HG02623 (cell line): Measurements from ENCODE around the gene NOC2L.
A peak's percentile ranks its signal among the peaks of the same experiment; 100 is the strongest.
"Not testable (repeated sequence)": the region's sequence is repeated elsewhere in the genome, so short reads cannot be mapped to it uniquely, and the experiment has no call there.

Source experiments
- ATAC-seq: cut with Tn5 transposase; IDR thresholded peaks from one replicate; pipeline ENCODE4 v1.9.1; 2021; ENCODE audit warnings: moderate library complexity; ENCODE audit not compliant: unreplicated experiment

The NOC2L gene

DNA sequence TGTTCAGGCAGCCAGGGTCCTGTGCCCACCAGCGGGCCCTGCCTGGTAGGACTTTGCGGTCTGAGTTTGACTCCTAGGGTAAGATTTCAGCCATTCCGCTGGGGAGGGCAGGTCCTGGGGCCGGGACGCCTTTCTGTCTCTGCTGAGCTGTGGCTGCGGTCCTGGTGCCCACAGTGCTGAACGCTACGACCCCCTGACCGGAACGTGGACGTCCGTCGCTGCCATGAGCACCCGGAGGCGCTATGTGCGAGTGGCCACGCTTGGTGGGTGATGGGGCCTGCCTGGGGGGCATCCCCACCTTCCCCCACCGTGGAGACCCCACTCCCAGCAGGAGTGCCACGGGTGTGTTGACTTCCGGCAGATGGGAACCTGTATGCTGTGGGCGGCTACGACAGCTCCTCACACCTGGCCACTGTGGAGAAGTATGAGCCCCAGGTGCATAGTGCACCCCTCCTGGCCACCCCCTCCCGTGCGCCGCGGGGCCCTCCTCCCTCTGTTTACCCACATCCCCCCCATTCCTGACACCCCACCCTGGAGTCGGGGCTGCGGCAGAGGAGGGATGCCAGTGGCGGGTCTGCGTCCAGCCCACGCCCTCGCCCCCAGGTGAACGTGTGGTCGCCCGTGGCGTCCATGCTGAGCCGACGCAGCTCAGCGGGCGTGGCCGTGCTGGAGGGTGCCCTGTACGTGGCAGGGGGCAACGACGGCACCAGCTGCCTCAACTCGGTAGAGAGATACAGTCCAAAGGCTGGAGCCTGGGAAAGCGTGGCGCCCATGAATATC lies 4.9 kb upstream of the NOC2L start:
- ATAC-seq = no peak

DNA sequence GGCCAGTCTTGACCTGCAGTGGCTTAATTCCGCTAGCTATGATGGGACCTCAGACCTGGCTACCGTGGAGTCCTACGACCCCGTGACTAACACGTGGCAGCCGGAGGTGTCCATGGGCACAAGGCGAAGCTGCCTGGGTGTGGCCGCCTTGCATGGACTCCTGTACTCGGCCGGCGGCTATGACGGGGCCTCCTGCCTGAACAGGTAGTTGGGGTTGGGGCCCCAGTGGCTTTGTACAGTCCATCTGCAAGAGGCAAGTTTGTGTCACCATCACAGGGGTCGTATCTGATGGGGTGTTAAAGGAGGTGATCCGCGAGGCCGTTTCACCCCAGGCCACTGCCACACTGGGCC lies 4.2 kb upstream of the NOC2L start:
- no peak for ATAC-seq

DNA sequence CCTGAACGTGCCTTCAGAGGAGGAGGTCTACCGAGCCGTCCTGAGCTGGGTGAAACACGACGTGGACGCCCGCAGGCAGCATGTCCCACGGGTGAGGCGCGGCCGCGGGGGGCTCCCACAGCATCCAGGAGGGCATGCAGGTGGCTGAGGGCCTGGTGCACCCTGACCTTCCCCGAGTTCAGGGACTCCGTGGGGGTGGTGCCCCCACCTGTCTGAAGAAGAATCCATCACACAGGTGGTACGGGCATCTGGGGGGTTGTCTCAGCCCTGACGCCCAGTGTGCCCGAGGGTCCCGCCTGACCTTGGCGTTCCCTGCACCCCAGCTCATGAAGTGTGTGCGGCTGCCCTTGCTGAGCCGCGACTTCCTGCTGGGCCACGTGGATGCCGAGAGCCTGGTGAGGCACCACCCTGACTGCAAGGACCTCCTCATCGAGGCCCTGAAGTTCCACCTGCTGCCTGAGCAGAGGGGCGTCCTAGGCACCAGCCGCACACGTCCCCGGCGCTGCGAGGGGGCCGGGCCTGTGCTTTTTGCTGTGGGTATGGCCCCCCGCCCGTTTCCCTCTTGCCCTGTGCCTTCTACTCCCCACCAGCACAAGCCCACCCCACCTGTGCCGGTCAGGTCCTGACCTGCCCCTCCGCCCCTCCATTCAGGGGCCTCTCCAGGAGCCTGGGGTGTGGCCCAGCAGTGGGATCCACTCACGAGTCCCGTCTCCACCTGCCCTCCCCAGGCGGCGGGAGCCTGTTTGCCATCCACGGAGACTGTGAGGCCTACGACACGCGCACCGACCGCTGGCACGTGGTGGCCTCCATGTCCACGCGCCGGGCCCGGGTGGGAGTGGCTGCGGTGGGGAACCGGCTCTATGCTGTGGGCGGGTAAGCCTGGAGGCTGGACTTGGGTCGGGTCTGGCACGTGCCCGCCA lies 3.6 kb upstream of the NOC2L start:
- ATAC-seq = no peak

DNA sequence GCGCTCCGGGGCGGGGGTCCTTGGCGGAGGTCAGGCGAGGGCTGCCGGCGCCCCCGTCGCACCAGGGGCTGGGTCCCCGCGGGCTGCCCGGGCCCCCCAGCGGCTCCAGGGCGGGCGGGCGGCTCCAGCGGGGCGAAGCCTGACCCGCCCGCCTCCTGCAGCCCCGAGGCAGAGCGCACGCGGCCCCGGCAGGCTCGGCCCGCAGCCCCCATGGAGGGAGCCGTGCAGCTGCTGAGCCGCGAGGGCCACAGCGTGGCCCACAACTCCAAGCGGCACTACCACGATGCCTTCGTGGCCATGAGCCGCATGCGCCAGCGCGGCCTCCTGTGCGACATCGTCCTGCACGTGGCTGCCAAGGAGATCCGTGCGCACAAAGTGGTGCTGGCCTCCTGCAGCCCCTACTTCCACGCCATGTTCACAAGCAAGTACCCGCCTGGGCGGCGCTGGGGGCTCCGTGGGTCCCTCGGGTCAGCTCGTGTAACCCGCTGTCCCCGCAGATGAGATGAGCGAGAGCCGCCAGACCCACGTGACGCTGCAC lies 2.1 kb upstream of the NOC2L start:
- ATAC-seq = no peak

DNA sequence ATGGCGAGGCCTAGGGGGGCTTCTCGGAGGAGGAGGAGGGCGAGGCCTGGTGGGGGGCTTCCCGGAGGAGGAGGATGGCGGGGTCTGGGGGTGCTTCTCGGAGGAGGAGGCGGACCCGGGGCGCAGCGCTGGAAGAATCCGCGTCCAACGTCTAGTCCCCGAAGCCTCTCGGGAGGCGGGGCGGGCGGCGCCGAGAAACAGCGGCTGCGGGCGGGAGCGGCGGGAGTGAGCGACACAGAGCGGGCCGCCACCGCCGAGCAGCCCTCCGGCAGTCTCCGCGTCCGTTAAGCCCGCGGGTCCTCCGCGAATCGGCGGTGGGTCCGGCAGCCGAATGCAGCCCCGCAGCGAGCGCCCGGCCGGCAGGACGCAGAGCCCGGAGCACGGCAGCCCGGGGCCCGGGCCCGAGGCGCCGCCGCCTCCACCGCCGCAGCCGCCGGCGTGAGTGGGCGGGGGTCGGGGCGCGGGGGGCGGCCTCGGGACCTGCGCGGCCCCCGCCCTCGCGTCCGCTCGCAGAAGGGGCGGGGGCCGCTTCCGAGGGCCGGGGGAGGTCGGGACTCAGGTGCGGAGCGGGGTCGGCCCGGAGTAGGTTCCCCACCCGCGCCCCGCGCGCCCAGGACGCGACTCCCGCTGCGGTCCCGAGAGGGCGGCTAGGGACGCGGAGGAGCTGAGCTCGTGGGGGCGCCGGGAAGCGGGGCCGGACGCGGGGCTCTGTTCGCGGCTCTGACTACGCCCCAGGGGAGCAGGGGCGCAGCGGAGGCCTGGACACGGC lies 1.5 kb upstream of the NOC2L start, which contains the start of gene KLHL17:
Gene KLHL17, plus strand, starts transcription at position 222 of the 769 bp plus-strand sequence. Its CDS starts 110 bp downstream, at position 332.
- peak; percentile 34 for ATAC-seq

DNA sequence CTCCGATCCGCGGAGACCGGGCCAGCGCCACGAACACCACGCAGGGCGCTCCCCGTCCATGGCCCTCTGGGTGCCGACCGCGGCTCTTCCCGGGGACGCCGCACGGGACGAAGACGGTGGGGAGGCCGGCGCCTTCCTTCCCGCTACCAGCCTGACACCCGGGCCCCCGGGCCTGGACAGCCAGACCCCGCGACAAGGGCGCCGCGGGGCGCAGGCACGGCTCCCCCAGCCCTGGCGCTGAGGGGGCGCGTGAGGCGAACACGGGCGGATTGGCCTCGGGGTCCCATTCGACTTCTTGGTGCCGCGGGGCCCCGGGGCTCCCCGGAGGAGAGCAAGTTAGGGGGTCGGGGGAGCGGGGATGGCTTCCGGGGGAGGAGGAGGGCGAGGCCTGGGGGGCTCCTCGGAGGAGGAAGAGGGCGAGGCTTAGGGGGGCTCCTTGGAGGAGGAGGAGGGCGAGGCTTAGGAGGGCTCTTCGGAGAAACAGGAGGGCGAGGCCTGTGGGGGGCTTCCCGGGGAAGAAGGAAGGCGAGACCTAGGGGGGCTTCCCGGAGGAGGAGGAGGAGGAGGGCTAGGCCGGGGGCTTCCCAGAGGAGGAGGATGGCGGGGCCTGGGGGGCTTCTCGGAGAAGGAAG lies 791 bp upstream of the NOC2L start:
- ATAC-seq = no peak

DNA sequence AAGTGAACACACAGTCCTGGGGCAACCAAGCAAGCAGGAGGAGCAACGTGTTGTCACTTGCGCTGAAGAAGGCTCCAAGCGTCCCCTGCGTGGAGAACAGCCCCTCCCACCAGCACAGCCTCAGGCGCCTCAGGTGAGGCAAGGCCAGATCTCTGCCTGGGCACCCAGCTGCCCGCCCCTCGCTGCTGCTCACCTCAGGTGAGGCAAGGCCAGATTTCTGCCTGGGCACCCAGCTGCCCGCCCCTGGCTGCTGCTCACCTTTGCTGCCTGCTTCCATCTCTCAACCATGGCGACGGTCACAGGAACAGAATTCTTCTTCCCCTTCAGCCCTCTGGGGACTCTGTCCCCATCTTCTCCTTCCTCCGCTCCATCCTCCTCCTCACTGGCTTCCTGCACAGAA lies 2.4 kb downstream of the NOC2L start:
- no peak for ATAC-seq

DNA sequence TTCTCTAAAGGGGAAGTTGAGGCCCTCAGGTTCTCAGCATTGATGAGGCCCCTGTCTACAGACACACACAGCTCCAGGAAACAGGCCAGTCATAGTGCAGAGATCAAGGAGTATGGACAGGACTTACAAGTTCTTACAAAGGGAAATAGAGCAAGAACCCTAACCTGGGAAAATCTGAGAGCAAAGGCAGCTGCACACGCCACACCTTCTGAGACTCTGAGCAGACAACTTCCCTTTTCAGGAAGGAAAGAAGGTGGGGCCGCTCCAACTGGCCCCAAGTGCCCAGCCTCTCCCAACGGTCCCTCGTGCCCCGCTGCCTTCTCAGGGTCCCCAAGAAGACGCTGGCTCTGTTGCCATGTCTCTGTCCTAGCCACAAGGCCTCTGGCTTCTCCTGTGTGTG lies 3.6 kb downstream of the NOC2L start:
- no peak for ATAC-seq

DNA sequence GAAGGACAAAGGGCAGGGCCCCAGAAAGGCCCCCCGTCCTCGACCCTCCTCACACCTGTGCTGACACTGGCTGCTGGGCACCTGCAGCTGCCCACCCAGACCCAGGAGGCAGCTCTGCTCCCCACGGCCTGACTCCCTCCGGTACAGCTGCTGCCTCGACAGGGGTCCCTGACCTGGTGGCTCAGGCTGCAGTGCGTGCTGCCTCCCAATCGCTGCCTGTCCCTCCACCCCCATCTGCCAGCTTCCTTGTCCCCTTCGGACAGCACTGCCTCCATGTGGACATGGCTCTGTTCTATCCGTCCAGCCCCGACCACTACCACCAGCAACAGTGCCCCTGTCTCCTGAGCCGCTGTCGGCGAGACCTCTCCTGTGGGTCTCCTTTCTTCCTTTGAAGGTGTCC lies 4.1 kb downstream of the NOC2L start:
- no peak for ATAC-seq

DNA sequence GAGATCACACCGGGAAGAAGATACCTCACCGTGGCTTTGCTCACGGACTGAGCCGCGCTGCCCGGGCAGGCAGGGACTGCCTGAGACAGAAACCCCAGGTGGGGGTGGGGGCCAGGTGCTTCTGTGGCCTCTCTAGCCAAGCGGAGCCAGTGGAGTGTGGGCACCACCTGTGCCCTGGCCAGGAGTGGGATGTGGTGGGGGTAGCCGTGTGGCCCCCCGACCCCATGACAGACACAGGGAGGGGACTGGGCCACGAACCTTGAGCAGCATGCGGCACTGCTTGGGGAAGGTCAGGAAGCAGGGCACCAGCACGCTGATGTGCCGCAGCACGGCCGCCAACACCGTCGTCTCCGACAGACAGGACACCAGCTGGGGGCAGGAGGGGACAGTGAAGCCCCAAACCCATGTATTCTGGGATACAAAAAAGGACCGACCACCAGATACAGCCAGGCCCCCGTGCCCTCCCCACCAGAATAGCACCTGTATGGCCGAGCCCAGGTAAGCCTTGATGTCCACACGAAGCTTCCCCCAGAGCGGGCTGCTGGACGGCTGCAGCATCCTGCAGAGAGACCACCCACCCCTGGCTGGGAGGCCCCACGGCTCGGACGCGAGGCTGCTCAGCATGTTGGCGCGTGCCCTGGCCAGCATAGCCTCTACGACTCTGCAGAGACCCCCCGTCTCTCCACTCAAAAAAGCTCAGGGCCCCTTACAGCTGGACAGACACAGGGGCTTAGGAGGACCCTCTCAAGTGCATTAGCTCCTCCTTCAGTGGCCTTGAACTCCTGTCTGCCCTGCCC lies 5.3 kb downstream of the NOC2L start:
- ATAC-seq = no peak

DNA sequence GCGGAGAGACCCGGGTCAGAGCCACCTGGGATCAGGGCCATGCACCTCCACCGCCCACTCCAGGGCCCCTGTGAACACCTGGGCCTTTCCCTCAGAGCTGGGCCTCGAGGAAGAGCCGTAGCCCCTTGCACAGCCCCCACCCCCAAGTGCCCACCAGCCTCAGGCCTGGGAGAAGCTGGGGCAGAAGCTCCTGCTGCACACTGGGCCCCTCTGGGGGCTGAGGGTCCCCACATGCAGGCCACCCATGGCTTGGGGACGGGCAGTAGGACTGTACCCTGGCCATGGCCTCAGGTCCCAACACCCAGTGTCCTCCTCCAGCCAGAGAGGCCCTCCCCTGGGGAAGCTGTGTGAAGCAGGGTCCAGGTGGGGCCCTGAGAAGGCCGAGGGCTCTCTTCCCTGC lies 6.5 kb downstream of the NOC2L start:
- ATAC-seq = no peak

DNA sequence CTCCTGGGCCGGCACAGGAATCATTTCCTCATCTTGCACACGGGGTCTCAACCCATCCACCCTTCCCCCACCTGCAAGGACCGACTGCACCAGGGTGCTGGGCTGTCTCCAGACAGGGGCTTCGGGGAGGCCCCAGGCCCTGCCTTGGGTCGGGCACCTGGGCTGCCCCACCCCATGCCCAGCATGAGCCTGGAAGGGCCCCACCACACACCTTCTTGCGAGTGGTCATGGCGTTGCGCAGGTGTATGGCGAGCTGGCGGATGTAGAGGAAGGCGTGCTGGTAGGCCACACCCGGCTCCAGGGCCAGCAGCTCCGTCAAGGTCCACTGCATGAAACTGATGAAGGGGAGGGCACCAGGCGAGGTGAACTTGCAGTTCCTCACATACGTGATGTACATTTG lies 6.9 kb downstream of the NOC2L start:
- no peak for ATAC-seq

DNA sequence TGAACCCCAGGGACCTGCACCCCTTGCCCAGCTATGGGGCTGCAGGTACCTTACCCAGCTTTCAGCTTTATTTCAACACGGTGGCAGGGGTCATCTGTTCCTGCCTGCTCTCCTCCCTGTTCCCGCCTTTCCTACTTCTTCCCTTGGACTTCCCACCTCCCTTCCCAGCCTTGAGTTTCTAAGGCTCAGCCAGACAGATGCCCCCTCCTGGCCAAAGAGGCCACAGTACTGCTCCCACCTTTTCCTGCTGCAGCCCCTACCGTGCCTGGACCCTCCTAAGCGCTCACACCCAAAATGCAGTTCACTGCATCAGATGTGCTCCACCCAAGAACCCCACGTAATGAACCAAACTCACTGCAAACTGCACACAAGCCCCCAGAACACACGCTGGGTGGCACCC lies 7.7 kb downstream of the NOC2L start:
- ATAC-seq = no peak

DNA sequence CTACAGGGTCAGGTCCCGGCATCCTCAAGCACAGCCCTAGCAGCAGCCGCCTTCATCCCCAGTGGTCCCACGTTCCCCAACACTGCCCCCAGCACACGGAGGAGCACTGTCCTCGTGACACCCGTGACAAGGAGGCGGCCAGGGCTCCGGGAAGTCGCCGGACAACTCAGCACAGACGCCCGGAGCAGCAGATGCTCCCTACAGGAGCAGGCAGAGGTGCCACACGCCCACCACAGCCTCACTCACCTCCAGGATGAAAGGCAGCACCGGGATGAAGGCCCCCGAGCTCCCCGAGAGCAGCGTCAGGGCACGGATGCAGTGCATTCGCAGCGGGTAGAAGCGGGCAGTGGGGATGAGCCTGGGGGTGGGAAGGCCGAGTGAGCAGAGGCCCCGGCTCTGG lies 8.2 kb downstream of the NOC2L start:
- no peak for ATAC-seq

DNA sequence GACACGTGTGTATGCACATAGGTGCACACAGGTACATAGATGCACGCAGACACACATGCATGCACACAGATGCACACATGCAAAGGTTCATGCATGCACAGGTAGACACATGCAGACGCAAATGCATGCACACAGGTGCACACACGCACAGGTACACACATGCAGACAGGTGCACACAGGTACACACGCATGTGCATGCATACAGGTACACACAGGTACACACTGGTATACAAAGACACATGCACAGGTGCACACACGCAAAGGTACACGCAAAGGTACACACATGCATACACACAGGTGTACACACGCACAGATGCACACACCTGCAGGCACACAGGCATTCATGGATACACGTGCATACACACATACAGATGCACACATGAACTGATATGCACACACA lies 8.8 kb downstream of the NOC2L start:
- ATAC-seq = no peak

DNA sequence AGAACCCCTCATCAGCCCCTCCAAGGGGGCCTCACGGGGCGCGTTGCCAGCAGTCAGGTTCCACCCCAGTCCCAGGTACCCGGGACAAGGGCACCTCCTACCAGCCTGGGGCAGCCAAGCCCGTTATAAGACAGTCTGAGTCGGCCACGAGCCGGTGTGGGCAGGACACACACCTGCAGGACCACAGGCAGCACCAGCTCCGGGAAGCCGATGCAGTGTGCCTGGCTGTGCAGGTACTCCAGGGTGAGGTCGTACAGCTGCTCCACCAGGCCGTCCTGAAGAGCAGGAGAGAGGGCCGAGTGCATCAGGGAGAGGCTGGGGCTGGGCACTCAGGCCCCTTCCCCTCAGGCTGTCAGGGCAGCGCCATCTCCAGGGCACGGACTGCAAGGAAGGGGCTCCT lies 11.1 kb downstream of the NOC2L start:
- ATAC-seq = no peak

DNA sequence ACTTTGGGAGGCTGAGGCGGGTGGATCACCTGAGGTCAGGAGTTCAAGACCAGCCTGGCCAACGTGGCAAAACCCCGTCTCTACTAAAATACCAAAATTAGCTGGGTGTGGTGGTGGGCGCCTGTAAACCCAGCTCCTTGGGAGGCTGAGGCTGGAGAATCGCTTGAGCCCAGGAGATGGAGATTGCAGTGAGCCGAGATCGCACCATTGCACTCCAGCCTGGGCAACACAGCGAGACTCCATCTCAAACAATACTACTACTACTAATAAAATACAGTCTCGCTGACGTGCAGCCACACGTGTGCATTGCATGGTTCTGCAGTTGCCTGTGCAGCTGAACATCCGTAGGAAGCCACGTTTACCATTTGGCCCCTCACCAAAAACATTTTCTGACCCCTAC lies 12.2 kb downstream of the NOC2L start:
- not testable (repeated sequence) for ATAC-seq

DNA sequence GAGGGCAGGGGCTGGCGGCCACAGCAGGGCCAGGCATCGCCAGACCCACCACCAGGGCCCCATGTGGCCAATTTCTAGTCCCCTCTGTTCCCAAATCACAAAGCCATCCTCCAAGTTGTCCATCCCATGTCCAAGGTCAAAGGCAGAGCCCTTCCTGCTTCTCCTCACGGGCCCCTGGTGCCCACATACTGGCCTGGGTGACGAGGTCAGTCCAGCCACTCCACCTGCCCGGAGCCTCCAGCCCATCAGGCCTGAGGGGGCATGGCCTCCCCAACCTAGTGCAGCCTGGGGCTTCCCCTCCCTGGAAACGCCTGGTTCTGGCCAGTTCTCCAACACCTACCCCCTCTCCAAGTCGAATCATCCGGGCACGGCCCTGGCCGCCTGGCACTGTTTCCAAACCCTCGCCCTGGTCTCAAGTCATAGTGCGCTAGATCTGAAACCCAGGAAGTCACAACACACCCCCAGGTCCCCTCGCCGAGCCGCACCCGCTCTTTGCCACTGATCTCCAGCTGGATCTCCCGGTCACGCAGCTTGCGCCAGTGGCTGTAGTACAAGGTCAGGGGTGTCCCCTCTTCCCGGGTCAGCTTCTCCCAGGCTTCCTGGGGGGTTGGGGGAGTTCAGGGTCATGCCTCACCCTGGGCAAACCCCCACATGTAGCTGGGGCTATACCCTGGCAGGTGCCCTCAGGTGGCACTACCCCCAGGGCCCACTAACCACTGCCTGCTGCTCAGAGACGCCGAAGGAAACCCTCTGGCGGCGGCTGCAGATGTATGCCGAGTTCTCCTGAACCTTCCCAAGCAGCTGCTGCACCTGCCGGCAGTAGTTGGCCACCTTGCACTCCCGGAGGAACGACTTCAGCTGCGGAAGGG lies 13.1 kb downstream of the NOC2L start:
- ATAC-seq = no peak
